ENCODE data around the gene SCFD2. TPM values are rescaled to one million over a fixed set of nuclear protein-coding genes. Genes with fewer than 3 reads are reported as not detected.

The SCFD2 gene
- total and polyA plus RNA-seq, 2 of the 8 experiments (the other 6 are each of a cell fraction or from before 2014, with no cell fraction given): 6.2 to 10.2 TPM

GRCh38 chr4:53185869-53186585 is 179.8 kb downstream of the SCFD2 start (continued):
- no peak for TF ChIP-seq CBX5 (IDR thresholded peaks at IDR 0.05; ENCODE audit: low read depth, low read length)
- TF ChIP-seq TBP (IDR thresholded peaks at IDR 0.05; ENCODE audit: low read depth, low read length): no peak
- no peak for TF ChIP-seq CHD7 (IDR thresholded peaks at IDR 0.05; ENCODE audit: insufficient replicate concordance, low read length)
- no peak for TF ChIP-seq ASH2L (IDR thresholded peaks at IDR 0.05; ENCODE audit: low read length)

Data from H1 (cell line).